SHP77 (cell line): ENCODE measurements around the gene TBC1D22A.
"Not testable (repeated sequence)": the region's sequence is repeated elsewhere in the genome, so short reads cannot be mapped to it uniquely, and the experiment has no call there.

Source experiments
- DNase-seq, 2 experiments: peaks; one replicate each; lab custom pipeline; 2025; lab: John Stamatoyannopoulos, UW

TBC1D22A gene

GRCh38 chr22:46813816-46814597 is 51.6 kb downstream of the TBC1D22A start:
- DNase-seq, result no peak

GRCh38 chr22:46815132-46815531 is 52.7 kb downstream of the TBC1D22A start:
- no peak for DNase-seq

- no peak for DNase-seq
These were observed 53.1 kb downstream of the TBC1D22A start for GRCh38 chr22:46815559-46815895.

- no peak for DNase-seq
These were observed 53.7 kb downstream of the TBC1D22A start for GRCh38 chr22:46815896-46816731.

- not testable (repeated sequence) for DNase-seq
These were observed 54.9 kb downstream of the TBC1D22A start for GRCh38 chr22:46817390-46817789.

GRCh38 chr22:46823248-46823647 is 60.8 kb downstream of the TBC1D22A start:
- DNase-seq, result no peak

GRCh38 chr22:46823654-46824053 is 61.2 kb downstream of the TBC1D22A start:
- no peak for DNase-seq

GRCh38 chr22:46824344-46824909 is 62.0 kb downstream of the TBC1D22A start:
- DNase-seq, result no peak

- no peak for DNase-seq
These were observed 62.6 kb downstream of the TBC1D22A start for GRCh38 chr22:46824980-46825544.

GRCh38 chr22:46826438-46827135 is 64.1 kb downstream of the TBC1D22A start:
- no peak for DNase-seq

- no peak for DNase-seq
These were observed 64.8 kb downstream of the TBC1D22A start for GRCh38 chr22:46827136-46827780.

GRCh38 chr22:46827781-46828180 is 65.3 kb downstream of the TBC1D22A start:
- DNase-seq, result no peak

- no peak for DNase-seq
These were observed 66.0 kb downstream of the TBC1D22A start for GRCh38 chr22:46828323-46828900.

- no peak for DNase-seq
These were observed 66.9 kb downstream of the TBC1D22A start for GRCh38 chr22:46829117-46829891.

- DNase-seq, result no peak
These were observed 67.7 kb downstream of the TBC1D22A start for GRCh38 chr22:46829941-46830715.

GRCh38 chr22:46830841-46831240 is 68.4 kb downstream of the TBC1D22A start:
- no peak for DNase-seq

- no peak for DNase-seq
These were observed 70.8 kb downstream of the TBC1D22A start for GRCh38 chr22:46833228-46833627.

- DNase-seq, result no peak
These were observed 71.7 kb downstream of the TBC1D22A start for GRCh38 chr22:46834021-46834737.

- DNase-seq, result no peak
These were observed 72.8 kb downstream of the TBC1D22A start for GRCh38 chr22:46835288-46835687.
